ENCODE measurements around the gene CENPP. TPM values are rescaled to one million over a fixed set of nuclear protein-coding genes. Genes with fewer than 3 reads are reported as not detected.

Gene CENPP
- total RNA-seq, 3 donors from 2014 or later (not counting 1 experiment from before 2014, with no cell fraction given), result 10.3 to 14.5 (median 12.1) TPM

DNA sequence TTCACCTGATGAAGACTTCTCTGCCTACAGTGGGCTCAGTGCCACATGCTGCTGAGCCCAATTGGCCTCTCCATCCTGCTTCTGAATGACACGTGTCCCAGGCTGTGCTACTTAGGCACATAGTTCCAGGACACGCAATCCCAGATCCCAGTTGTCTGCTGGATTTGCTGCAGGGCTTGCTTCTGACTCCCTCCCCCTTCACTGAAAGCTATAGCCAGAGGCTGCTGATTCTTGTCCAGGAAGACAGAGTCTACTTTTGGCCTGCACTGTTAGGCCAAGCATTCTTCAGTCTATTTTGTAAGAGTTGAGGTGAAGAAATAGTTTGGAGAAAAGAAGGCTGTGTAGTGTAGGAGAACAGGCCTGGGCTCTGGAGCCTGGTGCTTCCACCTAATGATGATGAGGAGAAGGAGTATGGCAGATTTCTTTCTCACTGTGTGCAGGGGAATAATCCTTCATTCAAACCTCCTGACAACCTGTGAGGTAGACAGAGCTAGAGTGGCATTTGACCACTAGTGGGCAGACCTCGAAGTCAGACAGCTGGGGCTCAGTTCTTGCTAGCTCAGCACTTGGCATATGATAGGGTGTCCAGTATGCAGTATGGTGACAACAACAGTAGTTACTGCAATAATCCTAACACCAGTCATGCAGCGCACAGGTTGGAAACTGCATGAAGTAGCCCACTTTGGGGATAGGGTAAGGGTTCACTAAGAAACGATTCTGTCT, 176.1 kb downstream of the CENPP start:
- Mint-ChIP-seq H3K4me3 (no peak overlapping the region), H3K27ac (no peak overlapping the region), H3K9me3 (no peaks in the 10 kb centered on the region), H3K36me3 (no peaks in the 10 kb centered on the region), H3K4me1 (no peaks in the 10 kb centered on the region), H3K27me3 (ENCODE audit: low read depth in 2 of 2) (no peaks in the 10 kb centered on the region)
- Histone ChIP-seq H3K27me3 (ENCODE audit: control insufficient read depth, insufficient read depth, low read length) (no peaks in the 10 kb centered on the region), H3K4me1 (ENCODE audit: control insufficient read depth, insufficient read depth, low read length) (no peaks in the 10 kb centered on the region), H3K27ac (ENCODE audit: low read length) (no peak overlapping the region), H3K9me3 (ENCODE audit: control insufficient read depth, insufficient read depth, low read length) (no peaks in the 10 kb centered on the region), H3K4me3 (ENCODE audit: low read length) (no peak overlapping the region), H3K36me3 (ENCODE audit: control insufficient read depth, insufficient read depth, low read length) (no peaks in the 10 kb centered on the region)
- intact Hi-C loops (cut with micrococcal nuclease), result no loop called here
- TF ChIP-seq, protein P1, sequence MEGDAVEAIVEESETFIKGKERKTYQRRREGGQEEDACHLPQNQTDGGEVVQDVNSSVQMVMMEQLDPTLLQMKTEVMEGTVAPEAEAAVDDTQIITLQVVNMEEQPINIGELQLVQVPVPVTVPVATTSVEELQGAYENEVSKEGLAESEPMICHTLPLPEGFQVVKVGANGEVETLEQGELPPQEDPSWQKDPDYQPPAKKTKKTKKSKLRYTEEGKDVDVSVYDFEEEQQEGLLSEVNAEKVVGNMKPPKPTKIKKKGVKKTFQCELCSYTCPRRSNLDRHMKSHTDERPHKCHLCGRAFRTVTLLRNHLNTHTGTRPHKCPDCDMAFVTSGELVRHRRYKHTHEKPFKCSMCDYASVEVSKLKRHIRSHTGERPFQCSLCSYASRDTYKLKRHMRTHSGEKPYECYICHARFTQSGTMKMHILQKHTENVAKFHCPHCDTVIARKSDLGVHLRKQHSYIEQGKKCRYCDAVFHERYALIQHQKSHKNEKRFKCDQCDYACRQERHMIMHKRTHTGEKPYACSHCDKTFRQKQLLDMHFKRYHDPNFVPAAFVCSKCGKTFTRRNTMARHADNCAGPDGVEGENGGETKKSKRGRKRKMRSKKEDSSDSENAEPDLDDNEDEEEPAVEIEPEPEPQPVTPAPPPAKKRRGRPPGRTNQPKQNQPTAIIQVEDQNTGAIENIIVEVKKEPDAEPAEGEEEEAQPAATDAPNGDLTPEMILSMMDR (IDR thresholded peaks at IDR 0.05), result no peak
- 78% methylated on average over 3 of the region's 5 CpGs for WGBS (ENCODE audit: insufficient coverage)
- ATAC-seq, result no peak
- peak in 1 of 2 donors; percentile 13 for DNase-seq

DNA sequence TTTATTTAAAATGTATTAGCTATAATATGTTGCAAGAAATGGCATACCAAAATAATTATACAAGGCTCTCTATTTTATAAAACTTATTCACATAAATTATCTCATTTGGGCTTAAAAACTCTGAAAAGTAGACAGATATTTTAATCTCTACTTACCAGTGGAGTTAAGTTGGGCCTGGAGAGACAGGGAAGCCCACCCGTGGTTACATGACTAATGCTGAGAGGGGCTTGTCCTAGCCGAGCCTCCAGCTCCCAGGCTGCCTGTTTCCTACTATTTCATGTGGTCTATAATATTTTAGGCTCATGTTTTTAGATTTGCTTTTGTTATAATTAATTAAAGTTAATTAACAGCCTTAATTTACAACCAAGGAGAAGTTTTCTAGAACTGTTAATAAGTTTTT, 177.4 kb downstream of the CENPP start:
- TF ChIP-seq, protein P1 (IDR thresholded peaks at IDR 0.05), result no peak
- H3K27ac ChIP-seq (ENCODE audit: low read length), result no peak overlapping the region
- H3K9me3 ChIP-seq (ENCODE audit: control insufficient read depth, insufficient read depth, low read length), result no peaks in the 10 kb centered on the region
- Mint-ChIP-seq H3K4me1 (no peaks in the 10 kb centered on the region), H3K27ac (no peak overlapping the region), H3K36me3 (no peaks in the 10 kb centered on the region), H3K9me3 (no peaks in the 10 kb centered on the region), H3K4me3 (no peak overlapping the region), H3K27me3 (ENCODE audit: low read depth in 2 of 2) (no peaks in the 10 kb centered on the region)
- H3K36me3 ChIP-seq (ENCODE audit: control insufficient read depth, insufficient read depth, low read length), result no peaks in the 10 kb centered on the region
- no peaks in the 10 kb centered on the region for H3K27me3 ChIP-seq (ENCODE audit: control insufficient read depth, insufficient read depth, low read length)
- H3K4me1 ChIP-seq (ENCODE audit: control insufficient read depth, insufficient read depth, low read length), result no peaks in the 10 kb centered on the region
- intact Hi-C loops (cut with micrococcal nuclease), result no loop called here
- no peak overlapping the region for H3K4me3 ChIP-seq (ENCODE audit: low read length)
- 85% methylated on average over 2 of the region's 2 CpGs for WGBS (ENCODE audit: insufficient coverage)
- DNase-seq (no peak), ATAC-seq (no peak)

DNA sequence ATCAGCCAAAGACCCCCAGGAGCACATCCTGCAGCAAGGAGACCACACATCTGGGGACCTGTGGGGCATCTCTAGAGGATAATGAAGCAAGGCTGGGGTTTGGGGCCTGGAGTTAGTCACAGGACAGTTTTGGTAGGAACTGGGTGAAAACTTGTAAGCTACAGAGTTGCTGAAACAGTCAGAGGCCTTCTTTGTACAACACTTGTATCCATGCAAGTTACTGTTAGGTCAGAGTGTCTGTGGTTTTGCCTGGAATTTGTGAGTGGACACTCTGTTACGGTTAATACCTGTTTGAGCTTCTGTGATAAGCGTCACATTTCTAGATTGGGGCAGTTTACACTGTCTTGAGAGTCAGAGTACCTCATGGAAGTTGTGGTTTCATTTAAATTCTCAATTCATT, 179.1 kb downstream of the CENPP start:
- TF ChIP-seq, protein P1 (IDR thresholded peaks at IDR 0.05), result no peak
- H3K4me1 ChIP-seq (ENCODE audit: control insufficient read depth, insufficient read depth, low read length), result no peaks in the 10 kb centered on the region
- H3K4me1 Mint-ChIP-seq, result no peaks in the 10 kb centered on the region

More for the DNA sequence above, 179.1 kb downstream of the CENPP start:
- Mint-ChIP-seq H3K9me3 (no peaks in the 10 kb centered on the region), H3K27me3 (ENCODE audit: low read depth in 2 of 2) (no peaks in the 10 kb centered on the region), H3K27ac (no peak overlapping the region), H3K4me3 (no peak overlapping the region), H3K36me3 (no peaks in the 10 kb centered on the region)
- DNase-seq, result no peak
- H3K36me3 ChIP-seq (ENCODE audit: control insufficient read depth, insufficient read depth, low read length), result no peaks in the 10 kb centered on the region
- no peak overlapping the region for H3K27ac ChIP-seq (ENCODE audit: low read length)
- no peaks in the 10 kb centered on the region for H3K9me3 ChIP-seq (ENCODE audit: control insufficient read depth, insufficient read depth, low read length)
- ATAC-seq, result no peak
- no peak overlapping the region for H3K4me3 ChIP-seq (ENCODE audit: low read length)
- intact Hi-C loops (cut with micrococcal nuclease), result no loop called here
- no peaks in the 10 kb centered on the region for H3K27me3 ChIP-seq (ENCODE audit: control insufficient read depth, insufficient read depth, low read length)
- WGBS (ENCODE audit: insufficient coverage), result 100% methylated on average over 2 of the region's 2 CpGs

Measured in natural killer cell (primary cell).